ENCODE results near the gene GALNS.

DNA sequence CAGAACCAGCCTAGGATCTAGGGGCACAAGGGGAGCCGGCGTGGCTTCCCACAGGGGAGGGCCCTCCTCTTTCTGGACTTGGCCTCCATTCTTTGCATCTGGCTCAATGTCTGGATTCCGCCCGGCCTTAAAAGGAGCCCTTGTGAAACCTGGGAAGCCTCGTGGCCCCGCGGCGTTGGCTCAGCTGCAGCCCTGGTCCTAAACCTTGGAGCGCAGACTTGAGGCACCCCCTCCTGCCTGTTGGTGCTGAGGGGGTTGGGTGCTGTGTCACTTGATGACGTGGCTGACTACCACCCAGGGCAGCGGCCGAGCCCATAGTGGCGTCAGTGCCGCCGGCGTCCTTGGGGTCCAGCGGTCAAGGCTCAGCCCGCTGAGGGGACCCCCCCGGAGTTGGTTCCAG is 4.6 kb upstream of the GALNS start:
- TF ChIP-seq MXI1 (conservative IDR thresholded peaks at IDR 0.05; ENCODE audit: poor library complexity, severe bottlenecking) (no peak), POLR2AphosphoS5 (IDR thresholded peaks at IDR 0.05) (no peak), RAD21 (conservative IDR thresholded peaks at IDR 0.05) (no peak), TAF1 (IDR thresholded peaks at IDR 0.05; ENCODE audit: low read depth) (no peak), SMC3 (conservative IDR thresholded peaks at IDR 0.05; ENCODE audit: poor library complexity) (no peak)
- TF ChIP-seq, protein P1, sequence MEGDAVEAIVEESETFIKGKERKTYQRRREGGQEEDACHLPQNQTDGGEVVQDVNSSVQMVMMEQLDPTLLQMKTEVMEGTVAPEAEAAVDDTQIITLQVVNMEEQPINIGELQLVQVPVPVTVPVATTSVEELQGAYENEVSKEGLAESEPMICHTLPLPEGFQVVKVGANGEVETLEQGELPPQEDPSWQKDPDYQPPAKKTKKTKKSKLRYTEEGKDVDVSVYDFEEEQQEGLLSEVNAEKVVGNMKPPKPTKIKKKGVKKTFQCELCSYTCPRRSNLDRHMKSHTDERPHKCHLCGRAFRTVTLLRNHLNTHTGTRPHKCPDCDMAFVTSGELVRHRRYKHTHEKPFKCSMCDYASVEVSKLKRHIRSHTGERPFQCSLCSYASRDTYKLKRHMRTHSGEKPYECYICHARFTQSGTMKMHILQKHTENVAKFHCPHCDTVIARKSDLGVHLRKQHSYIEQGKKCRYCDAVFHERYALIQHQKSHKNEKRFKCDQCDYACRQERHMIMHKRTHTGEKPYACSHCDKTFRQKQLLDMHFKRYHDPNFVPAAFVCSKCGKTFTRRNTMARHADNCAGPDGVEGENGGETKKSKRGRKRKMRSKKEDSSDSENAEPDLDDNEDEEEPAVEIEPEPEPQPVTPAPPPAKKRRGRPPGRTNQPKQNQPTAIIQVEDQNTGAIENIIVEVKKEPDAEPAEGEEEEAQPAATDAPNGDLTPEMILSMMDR (IDR thresholded peaks at IDR 0.05; ENCODE audit: poor library complexity, severe bottlenecking): no peak
